NCI-H1105 (cell line): ENCODE measurements around the gene CRTC1.

Source experiments
- DNase-seq: peaks from one replicate; lab custom pipeline; 2025; lab: John Stamatoyannopoulos, UW

Gene CRTC1, protein sequence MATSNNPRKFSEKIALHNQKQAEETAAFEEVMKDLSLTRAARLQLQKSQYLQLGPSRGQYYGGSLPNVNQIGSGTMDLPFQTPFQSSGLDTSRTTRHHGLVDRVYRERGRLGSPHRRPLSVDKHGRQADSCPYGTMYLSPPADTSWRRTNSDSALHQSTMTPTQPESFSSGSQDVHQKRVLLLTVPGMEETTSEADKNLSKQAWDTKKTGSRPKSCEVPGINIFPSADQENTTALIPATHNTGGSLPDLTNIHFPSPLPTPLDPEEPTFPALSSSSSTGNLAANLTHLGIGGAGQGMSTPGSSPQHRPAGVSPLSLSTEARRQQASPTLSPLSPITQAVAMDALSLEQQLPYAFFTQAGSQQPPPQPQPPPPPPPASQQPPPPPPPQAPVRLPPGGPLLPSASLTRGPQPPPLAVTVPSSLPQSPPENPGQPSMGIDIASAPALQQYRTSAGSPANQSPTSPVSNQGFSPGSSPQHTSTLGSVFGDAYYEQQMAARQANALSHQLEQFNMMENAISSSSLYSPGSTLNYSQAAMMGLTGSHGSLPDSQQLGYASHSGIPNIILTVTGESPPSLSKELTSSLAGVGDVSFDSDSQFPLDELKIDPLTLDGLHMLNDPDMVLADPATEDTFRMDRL

DNA sequence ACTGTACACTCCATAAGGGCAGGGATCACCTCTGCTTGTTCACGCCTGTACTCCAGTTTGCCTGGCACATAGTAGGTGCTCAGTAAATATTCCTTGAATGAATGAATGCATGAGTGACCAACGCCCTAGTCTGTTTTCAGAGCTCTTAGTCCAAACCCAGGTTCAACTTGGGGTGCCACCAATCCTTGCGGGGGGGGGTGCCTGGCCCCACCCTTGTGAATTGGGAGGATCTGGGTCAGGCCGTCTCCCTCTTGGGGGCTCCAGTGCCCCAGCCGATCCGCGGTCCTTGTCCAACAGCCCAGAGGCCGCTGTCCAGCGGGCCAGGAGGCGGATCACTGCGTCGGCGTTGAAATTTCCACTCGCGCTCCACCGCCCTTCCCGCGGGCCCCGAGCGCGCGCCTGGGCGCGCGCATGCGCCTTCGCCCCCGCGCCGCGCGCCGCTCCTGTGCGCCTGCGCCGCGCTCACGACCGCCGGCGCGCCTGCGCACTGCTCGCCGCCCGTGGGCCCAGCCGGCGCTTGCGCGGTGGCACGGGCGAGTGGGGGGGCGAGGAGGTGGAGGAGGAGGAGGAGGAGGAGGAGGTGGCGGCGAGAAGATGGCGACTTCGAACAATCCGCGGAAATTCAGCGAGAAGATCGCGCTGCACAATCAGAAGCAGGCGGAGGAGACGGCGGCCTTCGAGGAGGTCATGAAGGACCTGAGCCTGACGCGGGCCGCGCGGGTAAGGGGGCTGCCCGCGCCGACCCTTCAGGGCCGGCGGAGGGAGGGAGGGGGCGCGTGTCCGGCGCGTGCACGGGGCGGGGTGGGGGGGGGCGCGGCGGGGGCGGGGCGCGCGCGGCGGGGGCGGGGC is at the start of gene CRTC1:
CRTC1 (plus strand) TSS at position 572 of the 849 bp plus-strand sequence; CDS start at position 595, 23 bp downstream.
- DNase-seq = peak; percentile 91

DNA sequence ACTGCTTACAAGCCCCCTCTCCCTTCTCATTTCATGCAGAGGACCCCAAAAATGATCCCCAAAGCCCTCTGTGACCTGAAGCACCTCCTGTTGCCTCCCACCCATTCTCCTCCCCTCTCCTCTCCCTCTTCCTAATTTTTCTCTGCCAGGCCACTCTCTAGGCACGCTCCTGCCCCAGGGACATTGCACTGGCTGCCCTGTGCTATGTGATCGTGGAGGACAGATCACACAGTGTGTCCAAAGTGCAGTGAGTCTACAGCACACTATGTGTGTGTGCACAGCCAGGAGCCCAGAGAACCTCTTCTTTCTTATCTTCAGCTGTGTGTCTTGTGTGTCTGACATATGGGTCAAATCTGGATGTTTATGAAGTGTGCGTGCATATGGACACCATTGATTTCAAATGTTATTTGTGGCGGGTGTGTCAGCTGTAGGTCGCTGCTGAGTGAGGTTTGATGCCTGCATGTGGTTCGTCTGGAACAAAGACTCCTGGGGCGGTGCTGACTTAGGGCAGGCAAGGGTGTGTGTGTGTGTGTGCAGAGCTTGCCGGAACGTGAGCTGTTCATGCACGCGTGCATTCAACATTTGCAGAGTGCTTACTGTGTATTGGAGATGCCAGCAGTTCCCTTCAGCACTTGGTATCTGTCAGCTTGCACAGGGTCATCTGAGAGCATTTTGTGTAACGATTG is 48.7 kb upstream of the CRTC1 start:
- DNase-seq = no peak

DNA sequence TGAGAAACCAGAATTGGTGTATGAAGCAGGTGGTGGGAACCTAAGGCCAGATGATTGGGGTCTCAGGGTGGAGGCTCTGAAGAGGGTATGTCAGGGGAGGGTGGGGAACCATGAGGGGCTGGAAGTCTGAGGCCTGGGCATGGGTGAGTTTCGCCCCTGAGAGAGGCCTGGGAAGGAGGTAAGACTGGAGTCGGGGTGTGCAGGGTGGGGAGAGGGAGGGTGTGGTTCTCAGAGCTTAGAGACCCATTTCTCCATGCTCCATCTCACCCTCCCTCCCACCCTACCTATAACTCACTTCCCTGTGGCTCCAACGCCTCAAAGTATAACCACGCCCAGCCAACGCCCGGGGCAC is 47.7 kb upstream of the CRTC1 start:
- DNase-seq = no peak

DNA sequence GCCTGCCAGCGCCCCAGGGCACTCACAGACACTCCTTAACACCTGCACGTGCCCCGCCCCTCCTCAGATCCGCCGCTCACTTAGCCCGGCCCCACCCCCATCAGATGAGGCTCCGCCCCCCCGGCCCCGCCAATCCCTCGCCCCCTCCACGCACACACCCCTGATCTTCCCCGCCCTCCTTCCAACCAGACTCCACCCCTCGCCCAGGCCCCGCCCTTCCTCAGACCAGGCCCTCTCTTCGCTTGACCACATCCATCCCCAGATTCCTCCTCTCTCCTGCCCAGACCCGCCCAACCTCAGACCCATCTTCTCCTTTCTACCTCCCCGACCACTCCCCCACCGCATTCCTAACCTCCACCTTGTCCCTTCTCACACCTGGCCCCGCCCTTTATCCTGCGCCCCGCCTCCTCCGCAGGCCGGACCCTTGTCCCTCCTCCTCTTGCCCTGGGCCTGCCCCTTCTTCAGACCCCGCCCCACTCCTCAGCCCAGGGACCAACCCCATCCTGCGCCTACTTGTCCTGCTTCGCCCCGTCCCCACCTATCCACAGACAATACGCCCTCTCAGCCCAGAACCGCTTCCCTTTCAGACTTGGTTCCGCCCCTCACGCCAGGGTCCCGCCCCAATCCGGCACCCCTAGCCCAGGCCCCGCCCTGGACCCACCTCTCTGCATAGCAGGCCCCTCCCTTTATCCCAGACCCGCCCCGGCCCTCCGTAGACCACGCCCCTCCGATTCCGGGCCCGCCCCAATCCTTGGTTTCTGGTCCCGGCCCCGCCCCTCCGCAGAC is 47.1 kb upstream of the CRTC1 start:
- DNase-seq = peak; percentile 97

DNA sequence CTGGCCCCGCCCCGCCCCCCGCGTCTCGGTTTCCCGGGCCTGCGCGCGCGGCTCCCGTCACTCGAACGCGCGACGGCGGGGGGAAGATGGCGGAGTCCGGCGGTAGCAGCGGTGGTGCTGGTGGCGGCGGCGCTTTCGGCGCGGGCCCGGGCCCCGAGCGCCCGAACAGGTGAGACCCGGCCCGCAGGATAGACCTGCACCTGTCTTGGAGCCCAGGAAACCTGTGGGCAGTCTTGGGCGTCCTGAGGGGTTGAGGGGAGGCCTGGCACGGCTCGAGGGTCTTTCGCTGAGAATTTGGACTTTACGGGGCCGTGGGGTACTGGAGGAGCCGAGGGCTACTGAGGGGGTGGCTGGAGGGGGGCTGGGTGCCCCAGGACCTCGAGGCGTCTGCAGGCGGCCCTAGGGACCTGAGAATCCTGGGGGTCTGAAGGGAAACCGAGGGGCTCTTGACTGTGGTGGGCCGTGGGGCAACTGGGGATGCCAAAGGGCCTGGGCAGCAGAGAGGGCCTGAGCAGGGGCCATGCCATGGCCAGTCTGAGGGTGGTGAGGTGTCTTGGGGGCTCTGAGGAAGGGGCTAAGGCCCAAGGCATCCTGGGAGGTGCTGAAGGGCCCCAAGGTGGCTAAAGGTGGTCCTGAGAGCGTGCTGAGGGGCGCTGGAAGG is 46.4 kb upstream of the CRTC1 start, which contains the start of gene KLHL26:
KLHL26 (plus strand) TSS at position 60 of the 661 bp plus-strand sequence; CDS start at position 87, 27 bp downstream.
- no peak for DNase-seq

DNA sequence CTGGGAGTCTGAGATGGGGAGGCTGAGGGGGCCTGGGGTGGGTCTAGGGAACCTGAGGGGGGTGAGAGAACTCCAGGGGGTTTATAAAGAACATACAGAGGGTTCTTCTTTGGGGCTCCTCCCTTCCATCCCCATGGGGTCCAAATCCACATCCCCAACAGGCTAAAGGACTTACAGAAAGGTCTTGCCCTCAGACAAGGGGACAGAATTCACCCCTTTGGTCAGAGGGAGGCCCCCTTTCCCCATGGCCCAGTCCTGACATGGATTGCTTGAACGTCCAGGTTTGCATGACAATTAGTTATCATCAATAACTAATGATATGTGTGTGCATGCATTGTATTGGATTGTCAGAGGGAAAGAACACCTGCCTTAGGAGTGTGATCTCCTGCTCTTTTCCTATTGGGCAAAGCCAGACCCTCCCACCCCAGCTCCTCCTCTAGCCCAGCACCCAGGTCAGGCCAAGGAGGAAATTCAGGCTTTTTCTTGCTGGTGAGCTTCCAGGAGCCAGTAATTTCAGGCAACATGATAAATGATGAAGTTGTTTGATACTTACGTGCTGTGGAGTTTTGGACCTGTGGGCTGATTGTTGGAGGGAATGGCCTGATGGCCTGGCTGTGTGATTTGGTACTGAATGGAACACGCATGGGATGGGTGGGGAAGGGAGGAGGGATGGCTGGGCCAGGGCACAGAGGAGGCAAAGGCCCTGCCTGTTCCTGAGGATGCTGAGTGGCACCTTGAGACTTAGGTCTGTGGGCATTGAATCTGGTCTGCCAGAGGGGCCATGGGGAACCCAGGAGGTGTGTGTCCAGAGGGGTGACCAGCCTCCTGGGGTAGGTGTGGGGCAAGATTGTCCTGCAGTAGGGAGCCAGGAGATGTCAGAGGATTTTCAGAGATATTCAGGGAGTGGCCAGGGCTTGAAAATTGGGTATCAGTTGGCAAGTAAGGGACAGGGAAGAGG is 45.5 kb upstream of the CRTC1 start:
- DNase-seq = no peak

DNA sequence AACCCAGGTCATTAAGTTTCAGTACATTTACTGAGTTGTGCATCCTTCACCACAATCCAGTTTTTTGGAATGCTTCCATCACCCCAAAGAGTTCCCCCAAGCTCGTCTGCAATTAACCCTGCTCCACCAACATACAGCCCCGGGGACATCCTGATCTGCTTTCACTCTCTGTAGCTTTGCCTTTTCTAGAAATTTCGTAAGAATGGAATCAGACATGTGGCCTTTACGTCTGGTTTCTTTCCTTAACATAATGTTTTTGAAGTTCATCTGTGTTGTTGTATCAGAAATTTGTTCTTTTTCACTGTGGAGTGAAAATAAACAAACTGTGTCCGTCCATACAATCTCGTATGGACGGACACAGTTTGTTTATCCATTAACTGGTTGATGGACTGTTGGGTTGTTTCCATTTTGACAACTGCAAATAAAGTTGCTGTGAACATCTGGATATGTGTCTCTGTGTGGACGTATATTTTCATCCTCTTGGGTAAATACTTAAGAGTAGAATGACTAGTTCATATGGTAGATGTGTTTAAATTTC is 43.7 kb upstream of the CRTC1 start:
- no peak for DNase-seq

DNA sequence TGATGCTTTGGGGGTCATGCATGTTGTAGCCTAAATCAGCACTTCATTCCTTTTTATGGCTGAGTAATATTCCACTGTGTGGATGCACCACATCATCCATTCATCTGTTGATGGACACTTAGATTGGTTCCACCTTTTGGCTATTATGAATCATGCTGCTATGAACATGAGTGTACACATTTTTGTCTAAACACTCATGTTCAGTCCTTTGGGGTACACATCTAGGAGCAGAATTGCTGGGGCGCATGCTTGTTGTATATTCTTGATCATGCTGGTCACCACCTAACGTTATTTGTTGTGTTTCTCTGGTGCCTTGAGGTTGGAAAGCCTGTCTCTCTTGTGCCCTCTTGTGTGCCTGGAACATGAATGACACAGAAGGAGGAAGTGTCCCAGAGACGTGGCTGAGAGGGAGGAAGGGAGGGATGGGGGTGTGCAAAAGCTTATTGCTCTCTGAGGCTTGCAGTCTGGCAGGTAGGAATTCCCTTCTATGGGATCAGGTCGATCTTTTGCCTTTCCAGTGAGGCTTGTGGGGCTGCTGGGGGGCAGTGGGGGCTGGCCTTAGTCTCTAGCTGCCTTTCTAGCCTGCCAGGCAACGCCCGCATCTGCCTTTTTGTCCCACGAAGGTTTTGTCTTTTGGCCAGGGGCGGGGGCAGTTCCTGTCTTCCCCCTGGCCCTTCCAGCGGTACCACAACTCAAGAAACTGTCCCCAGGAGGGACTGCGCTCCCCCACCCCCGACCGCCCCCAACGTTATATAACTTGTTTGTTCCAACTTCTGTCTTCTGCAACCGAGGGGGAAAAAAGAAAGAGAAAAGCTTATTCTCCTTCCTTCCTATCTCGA is 39.1 kb upstream of the CRTC1 start:
- DNase-seq = no peak

DNA sequence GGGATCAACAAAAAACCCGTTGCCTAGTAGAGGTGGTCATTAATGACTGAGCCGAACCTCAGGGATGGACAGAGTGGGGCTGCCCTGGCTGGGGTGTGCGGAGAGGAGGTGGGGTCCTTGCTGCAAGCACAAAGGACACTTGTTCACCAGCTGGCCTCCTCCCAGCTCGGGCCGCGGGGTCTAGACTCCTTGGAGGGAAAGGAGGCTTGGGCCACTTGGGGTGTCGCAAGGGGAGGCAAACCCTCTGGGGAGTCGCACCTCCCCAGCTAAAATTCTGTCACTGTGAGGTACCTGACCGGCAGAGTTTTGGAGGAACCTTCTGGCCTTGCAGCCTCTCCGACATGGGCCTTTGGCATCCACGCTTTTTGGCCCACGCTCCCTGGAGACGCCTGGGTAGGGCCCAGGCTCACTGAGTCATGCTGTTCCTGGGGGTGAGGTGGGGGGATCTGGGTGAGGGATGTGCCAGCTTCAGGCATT is 38.4 kb upstream of the CRTC1 start:
- no peak for DNase-seq

DNA sequence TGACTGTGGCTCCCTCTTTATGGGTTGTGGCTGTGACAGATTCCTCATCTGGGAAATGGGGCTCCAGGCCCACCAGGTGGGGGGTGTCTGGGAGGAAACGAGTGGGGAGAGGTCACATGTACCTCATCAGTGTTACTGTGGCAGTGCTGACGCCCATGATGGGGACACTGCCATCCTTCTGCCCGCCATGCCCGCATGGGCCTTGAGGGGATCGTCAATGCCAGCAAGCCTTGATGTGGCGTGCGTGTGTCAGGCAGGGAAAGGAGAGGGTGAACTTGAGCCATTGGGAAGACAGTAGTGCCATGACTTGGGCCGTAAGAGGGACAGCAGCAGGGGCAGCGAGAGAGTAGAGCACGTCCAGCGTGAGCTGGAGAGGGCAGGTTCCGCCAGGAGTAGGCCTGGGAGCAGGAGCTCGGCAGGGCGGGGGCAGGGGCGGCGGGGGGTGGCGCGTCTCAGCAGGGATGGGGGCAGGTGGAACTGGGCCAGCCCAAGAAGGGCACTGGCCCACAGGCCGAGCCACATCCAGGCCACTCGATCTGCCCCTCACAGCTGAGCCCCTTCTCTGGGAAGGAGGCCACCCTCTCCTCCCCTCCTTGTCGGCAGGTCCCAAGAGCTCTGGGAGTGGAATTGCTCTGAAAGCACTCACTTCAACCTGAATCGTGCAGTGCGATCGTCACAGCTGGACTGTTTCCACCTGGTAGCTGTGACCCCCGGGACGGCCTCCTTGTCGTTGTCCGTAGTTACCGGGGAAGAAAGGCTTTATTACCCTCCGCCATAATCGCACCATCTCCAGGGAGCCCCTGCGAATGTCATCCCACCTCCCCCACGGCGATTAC is 36.7 kb upstream of the CRTC1 start:
- DNase-seq = no peak

DNA sequence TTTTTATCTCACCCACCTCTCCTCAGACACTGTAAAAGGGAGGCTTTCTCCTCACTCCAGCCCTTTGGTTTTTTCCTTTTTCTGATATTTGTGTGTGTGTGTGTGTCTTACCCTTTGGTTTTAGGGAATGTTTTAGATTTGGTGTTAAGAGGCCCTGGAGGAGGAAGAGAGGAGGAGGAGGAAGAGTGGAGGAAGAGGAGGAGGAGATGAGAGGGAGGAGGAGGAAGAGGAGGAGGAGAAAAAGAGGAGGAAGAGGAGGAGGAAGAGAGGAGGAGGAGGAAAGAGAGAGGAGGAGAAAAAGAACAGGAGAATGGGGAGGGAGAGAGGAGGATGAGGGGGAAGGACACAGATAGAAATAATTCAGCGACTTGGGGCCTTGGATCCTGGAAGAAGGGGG is 36.1 kb upstream of the CRTC1 start:
- no peak for DNase-seq

DNA sequence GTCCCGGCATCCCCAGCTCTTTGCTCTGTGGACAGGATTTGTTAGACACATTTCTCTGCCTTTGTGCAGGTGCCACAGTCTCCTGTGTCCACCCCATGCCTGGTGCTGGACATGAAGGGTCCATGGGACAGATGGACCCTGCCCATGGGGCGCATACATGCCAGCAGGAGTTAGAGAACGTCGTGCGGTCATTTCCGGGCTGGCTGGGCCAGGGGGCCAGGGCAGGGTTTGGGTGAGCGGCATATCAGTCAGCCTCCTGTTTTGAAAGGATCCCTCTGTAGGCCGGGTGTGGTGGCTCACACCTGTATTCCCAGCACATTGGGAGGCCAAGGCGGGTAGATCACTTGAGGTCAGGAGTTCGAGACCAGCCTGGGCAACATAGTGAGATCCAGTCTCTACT is 35.7 kb upstream of the CRTC1 start:
- no peak for DNase-seq

DNA sequence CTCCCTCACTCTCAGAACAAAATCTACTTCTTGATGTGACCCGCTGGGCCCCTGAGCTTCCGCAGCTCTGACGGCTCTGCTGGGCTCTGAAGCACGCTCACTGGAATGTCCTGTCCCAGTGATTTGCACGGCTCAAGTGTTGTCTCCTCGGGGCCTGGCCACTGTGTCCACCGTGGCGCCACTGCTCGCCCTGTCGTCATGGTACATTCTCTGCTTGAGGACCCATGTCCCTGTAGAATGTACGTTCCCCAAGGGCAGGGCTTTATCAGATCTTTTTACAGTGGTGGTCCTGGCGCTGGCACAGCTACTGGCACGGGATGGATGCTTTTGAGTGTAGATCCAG is 34.5 kb upstream of the CRTC1 start:
- no peak for DNase-seq

DNA sequence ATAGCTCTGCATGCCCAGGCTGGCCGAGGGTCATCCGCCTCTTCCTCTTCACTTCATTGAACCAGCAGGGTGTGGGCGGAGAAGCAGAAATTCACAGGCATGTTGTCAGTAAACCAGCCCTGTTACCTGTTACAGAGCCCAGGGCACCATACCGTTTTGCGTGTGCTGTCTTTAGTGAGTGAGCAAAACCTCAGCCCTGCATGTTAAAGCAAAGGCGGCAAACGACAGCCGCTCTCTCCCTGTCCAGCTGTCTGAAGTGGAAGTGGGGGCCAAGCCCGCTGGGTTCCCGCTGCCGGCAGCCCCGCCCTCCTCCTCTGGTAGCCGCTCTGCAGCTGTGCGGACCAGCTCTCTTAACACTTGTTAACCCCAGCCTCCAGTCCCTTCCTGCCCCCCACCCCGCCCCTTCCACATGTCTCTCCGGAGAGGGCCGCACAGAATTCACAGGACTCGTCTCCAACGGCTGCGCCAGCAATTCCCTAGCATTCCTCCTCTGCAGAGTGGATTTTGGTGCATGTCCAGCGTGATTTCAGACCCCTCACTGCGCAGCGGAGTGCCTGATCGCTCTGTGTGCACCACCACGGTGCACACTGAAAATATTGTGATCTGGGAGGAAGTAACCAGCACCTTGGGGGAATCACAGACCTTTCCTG is 34.0 kb upstream of the CRTC1 start:
- DNase-seq = no peak

DNA sequence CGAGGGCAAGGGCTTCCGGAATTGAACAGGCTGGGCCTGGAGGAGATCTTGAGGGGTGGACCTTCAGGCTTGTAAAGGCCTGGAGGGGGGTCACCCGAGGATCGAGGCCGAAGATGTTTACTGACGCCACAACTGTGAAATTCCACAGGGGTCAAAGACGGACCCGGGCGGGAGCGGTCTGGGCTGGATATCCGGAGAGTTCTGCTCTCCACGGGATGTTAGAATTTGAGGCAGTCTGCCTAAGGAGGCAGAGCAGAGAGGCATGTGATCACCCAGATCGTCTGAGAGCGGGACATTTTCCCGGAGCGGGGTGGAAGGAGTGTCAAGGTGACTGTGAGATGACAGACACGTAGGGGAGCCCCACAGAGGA is 33.5 kb upstream of the CRTC1 start:
- DNase-seq = no peak

DNA sequence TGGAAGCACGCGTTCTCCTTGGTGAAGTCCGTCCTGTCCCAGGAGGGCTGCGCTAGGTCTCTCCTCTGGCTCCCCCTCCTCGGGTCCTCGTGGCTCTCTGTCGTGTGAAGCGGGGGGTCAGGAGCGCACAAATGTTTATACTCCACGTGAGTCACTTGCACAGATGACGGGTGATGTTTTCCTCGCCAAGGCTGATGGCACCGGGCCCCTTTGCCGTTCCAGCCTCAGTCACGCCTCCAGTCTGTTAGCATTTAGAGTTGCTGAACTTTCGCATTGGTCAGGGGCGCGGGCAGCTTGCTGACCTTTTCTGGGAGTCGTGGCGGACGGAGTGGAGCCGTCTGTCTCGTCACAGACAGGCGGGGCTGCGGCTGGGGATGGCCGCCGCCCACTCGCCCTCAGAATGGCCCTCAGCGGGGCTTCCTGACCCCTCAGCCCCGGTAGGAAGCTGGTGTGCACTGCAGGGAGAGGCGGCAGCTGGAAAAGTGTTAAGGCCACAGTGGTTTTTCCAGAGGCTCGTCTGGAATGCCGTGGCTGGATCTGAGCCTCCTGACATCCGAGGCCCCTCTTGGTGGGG is 32.9 kb upstream of the CRTC1 start:
- DNase-seq = no peak

DNA sequence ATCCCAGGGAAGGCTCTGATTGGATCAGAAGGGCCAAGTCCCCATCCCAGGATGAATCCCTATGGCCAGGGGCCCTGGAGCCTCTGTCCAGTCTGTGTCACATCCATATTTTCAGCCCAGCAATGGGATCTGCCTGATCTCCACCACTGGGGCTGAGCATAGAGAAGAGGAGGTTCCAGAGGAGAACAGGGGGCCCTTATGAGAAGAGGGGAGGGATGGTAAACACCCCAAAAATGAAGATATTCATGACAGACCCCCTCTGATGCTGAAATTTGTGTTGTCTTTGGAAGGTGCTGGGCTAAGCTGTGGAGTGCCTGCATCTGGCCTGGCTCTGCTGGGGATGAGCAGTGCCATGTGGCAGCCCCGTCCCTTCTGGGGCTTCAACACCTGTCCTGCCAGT is 32.2 kb upstream of the CRTC1 start:
- no peak for DNase-seq
